ENCODE measurements around the gene PRKRA. TPM values are rescaled to one million over a fixed set of nuclear protein-coding genes. Genes with fewer than 3 reads are reported as not detected.
A peak's percentile ranks its signal among the peaks of the same experiment; 100 is the strongest.
"Not testable (repeated sequence)": the region's sequence is repeated elsewhere in the genome, so short reads cannot be mapped to it uniquely, and the experiment has no call there.

The PRKRA gene
- polyA plus RNA-seq (2013, experiment 1 of 2; ENCODE audit: insufficient read length), result 50.5 TPM
- polyA plus RNA-seq (2013, experiment 2 of 2; ENCODE audit: insufficient read length), result 70.3 TPM

- peak; percentile 96 for DNase-seq
Measured at GRCh38 chr2:178450774-178451525, at the start of gene PRKRA, which contains the start of gene PJVK. Gene PRKRA, minus strand, starts transcription at chr2:178451175. Its CDS starts 145 bp downstream, at chr2:178451030. Gene PJVK, plus strand, starts transcription at chr2:178451378. Its CDS starts 2,032 bp downstream, at chr2:178453410.

DNA sequence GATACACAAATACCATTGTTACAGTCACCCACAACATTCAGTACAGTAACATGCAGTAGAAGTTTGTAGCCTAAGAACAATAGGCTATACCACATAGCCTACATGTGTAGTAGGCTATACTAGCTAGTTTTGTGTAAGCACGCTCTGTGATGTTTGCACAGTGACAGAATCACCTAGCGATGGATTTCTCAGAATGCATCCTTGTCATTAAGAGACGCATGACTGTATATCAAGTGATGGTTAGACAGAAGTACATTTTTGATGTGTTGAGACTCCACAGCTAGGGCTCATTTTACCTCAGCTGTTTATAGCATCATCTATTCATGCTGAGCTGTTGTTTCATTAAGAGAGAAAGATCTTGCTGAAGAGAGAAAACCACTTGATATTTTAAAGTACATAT, 48.7 kb upstream of the PRKRA start:
- DNase-seq, result no peak

DNA sequence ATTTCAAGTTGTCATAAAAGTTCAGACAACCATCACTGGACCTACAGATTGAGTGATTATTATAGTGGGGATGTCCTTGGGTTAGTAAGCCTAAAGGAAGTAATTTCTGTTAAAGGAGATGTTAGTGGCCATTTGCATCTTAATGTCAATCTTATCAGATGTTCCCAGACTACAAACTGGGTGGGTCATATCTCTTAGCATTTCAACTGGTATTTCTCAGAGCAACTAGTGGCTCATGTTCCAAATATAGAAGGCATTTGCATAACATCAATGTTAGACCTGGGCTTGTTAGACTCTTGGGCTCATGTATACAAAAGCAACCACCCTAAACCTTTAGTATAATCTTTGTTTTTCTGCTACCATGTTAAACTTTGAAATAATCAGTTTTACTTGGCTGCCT, 47.2 kb upstream of the PRKRA start:
- DNase-seq, result no peak

- DNase-seq, result no peak
Measured at GRCh38 chr2:178496049-178496448, 45.1 kb upstream of the PRKRA start.

DNA sequence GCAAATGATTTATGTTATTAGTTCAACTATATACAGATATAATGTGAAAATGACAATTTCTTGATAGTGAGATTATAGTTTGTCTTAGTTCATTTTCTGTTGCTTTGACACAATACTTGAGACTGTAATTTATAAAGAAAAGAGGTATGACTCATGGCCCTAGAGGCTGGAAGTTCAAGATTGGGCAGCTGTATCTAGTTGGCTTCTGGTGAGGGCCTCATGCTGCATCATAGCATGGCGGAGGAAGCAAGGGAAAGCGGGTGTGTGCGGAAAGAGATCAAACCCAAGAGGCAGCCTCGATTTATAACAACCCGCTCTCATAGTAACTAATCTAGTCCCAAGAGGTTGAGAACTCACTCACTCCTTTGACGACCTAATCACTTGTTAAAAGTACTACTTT, 40.6 kb upstream of the PRKRA start:
- no peak for DNase-seq

DNA sequence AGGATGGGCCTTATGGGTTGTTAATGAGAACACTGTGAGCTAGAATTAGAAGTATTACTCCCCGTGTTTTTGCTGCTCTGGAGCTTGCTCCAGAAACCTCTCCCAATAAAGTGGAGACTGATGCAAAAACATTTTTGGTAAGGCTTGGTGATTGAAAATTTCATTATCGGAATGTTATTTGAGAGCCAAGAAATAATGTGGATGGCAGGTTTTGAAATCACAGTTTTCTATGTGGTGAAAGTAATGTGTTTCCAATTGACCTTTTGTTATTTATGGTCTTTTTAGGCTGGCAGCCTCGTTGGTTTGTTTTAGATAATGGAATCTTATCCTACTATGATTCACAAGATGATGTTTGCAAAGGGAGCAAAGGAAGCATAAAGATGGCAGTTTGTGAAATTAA, 34.4 kb upstream of the PRKRA start:
- DNase-seq, result no peak

- DNase-seq, result peak; percentile 52
Measured at GRCh38 chr2:178484245-178485041, 33.5 kb upstream of the PRKRA start.

DNA sequence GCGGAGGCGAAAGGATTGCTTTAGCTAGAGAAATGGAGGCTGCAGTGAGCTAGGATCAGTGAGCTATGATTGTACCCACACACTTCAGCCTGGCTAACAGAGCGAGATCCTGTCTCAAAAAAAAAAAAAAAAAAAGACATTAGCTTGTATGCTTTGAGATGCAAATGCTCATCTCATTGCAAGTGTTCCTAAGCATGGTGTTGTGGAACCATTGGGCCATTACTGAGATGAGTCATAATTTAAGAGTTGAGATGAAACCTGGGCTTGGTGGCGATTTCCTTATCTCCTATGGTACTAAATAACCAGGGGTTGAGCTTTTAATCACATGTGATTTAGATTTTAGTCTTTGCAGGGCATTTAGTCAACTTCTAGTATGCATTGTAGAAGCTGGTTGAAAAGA, 31.5 kb upstream of the PRKRA start:
- DNase-seq, result no peak

GRCh38 chr2:178480227-178481181, 29.5 kb upstream of the PRKRA start, which contains the start of gene PLEKHA3:
Gene PLEKHA3, plus strand, starts transcription at chr2:178480457. Its CDS starts 413 bp downstream, at chr2:178480870.
- DNase-seq, result peak; percentile 96

DNA sequence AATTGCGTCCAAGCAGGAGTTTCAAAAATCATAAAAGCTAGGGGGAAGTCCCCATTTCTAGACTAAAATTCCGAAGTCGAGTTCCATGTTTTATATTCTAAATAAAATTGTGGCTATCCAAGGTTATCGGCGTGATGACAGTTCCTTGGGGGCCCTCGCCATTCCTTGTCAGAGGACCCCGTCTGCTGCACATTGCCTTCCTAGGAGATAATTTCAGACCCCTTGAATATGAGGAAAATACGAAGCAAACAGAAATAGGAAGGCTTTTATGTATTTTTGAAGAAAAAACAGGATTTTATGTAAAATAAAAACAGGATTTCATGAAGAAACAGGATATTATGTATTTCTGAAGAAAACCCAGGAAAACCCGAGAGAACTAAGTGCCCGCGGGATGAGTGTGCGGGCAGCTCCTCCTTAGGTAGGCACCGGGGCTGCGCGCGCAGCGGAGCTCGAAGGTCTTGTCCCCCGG, 28.8 kb upstream of the PRKRA start:
- DNase-seq, result no peak

DNA sequence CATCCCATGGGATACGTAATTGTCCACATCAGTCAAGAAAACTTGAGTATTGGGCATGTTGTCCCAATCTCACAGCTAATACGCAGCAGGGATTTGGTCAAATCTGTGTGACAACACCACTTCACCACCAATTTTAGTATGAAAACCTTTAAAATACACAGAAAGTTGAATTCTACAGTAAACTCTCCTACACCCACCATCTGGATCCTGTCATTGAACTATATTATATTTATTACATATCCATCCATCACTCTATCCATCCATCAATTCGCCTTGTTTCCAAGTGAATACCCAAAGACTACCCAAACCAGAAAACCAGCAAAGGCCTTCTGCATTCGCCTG, 28.3 kb upstream of the PRKRA start:
- DNase-seq, result no peak

DNA sequence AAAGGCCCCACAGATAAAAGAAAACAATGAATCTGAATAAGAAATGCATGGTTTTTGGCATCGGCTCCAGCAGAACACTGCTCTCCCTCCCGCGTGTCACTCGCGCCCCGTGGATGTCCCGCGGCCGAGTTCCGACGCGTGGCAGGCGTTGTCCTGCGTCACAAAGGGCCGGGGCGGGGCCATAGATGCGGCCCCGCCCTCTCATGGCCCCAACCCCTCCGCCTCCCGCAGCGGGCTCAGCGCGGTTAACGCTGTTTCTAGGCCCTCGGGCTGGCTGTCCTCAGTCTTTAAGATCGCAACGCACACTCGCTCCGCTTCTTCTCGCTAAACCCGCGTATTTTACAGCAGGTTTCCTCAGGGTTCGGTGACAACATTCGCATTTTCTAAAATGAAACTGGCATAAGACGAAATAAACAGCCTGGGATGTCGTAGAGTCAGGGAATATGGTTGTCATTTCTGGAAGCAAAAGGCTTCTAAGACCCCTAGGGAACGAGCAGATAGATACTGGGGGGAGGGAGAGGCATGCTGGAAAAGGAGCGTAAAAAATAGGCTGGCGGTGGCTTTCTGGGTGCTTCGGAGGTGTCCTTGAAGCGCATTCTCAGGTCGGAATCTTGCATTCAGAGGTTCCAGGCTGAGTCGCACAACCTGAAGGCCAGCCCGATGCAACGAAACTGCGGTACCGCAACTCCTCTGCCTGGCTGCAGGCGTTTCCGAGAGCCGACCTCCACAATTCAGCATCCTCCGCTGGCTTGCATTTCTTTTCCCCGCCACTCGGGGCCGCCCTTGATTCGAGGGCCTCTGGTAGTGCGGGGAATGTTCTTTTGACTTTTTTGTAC, 27.7 kb upstream of the PRKRA start, which contains the start of gene FKBP7:
Gene FKBP7, minus strand, starts transcription at position 162 of the 836 bp plus-strand sequence. Its CDS starts 101 bp downstream, at position 61.
- peak; percentile 76 for DNase-seq

GRCh38 chr2:178478130-178478438, 27.1 kb upstream of the PRKRA start:
- DNase-seq, result no peak

DNA sequence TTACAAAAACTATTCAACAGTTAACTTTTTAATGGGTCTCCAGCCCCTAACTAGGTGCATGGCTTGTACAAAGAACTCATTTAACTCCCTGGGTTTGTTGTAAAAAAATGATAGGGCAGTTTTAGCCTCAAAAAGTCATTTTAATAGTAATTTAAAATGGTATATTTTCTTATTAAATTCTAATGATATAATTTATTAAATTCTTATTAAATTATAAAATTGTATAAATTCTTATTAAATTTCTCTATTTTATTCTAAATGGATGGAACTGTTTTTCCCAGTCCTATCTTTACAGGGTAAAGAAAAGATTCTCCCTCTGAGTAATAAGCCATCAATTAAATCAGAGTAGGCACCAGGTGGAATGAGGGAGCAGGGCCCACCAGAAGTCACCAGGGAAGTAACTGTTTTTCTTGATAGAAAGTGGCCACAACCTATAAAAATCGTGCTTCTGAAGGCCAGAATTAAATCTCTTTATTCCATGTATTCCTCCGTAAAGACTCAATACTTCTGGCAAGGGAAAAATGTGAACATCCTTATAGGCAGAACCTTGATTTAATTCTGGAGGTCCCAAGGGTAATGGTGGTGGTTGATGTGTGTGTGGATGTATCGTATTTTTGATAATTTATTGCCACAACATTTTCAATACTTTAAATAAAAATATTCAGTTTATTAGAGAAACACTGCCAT, 26.6 kb upstream of the PRKRA start:
- no peak for DNase-seq

- DNase-seq, result no peak
Measured at GRCh38 chr2:178476477-178476876, 25.5 kb upstream of the PRKRA start.

DNA sequence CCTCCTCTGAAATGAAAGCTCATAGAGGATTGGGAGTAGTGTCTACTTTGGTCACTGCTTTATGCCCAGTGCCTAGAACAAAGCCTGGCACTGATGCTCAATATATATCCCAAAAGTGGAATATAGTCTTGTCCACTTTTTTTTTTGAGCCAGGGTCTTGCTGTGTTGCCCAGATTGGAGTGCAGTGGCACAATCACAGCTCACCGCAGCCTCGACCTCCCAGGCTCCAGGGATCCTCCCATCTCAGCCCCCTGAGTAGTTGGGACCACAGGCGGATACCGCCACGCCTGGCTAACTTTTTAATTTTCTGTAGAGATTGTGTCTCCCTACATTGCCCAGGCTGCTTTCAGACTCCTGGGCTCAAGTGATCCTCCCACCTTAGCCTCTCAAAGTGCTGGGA, 23.6 kb upstream of the PRKRA start:
- no peak for DNase-seq

- DNase-seq, result peak; percentile 51
Measured at GRCh38 chr2:178473931-178474330, 23.0 kb upstream of the PRKRA start.

- DNase-seq, result no peak
Measured at GRCh38 chr2:178473373-178473772, 22.4 kb upstream of the PRKRA start.

GRCh38 chr2:178471313-178471712, 20.3 kb upstream of the PRKRA start:
- not testable (repeated sequence) for DNase-seq

GRCh38 chr2:178469219-178469849, 18.4 kb upstream of the PRKRA start:
- no peak for DNase-seq

Measured in fibroblast of skin of back (primary cell).